Tongue (tissue), 1 donor: ENCODE measurements around the gene AFAP1L1. TPM values are rescaled to one million over a fixed set of nuclear protein-coding genes. Genes with fewer than 3 reads are reported as not detected.

ENCODE experiments used
- total RNA-seq: library from RNA; depleted of rRNA; stranded (reverse); fragments of >200 nt; gene quantifications from one replicate; pipeline ENCODE4 v1.2.3, GENCODE V29; 2014

Gene AFAP1L1
- total RNA-seq, 1 donor from 2014 or later = 121 TPM

Other genes starting within 250 kb of the AFAP1L1 start
- 5.1 TPM for gene SH3TC2, start 208.8 kb upstream of the AFAP1L1 start, total RNA-seq
- 25.4 TPM for gene ABLIM3, start 130.4 kb upstream of the AFAP1L1 start, total RNA-seq
- gene GRPEL2, start 73.6 kb downstream of the AFAP1L1 start, total RNA-seq = 19.6 TPM
- gene PCYOX1L, start 86.2 kb downstream of the AFAP1L1 start, total RNA-seq = 8.1 TPM
- 56.1 TPM for gene IL17B, start 107.4 kb downstream of the AFAP1L1 start, total RNA-seq